Measurements from ENCODE around the gene SLC44A5.
"Not testable (repeated sequence)": the region's sequence is repeated elsewhere in the genome, so short reads cannot be mapped to it uniquely, and the experiment has no call there.

The SLC44A5 gene

GRCh38 chr1:75415187-75415586, 195.7 kb downstream of the SLC44A5 start:
- TF ChIP-seq CTCF (IDR thresholded peaks at IDR 0.05; ENCODE audit: low read depth, low read length) (no peak), EZH2phosphoT487 (IDR thresholded peaks at IDR 0.05; ENCODE audit: low read depth) (no peak)
- H2AFZ ChIP-seq (ENCODE audit: low read depth, low read length) = no peak overlapping the region
- no peak overlapping the region for H3K27ac ChIP-seq (ENCODE audit: low read length)
- no peak overlapping the region for H3K4me3 ChIP-seq (ENCODE audit: low read length)
- no peaks in the 10 kb centered on the region for H3K27me3 ChIP-seq (ENCODE audit: low read depth, low read length)
- H3K4me2 ChIP-seq (ENCODE audit: low read length) = no peak overlapping the region
- no peak overlapping the region for H3K9ac ChIP-seq (ENCODE audit: low read length)
- H3K9me3 ChIP-seq (ENCODE audit: insufficient read depth, low read length) = no peaks in the 10 kb centered on the region
- H3K4me1 ChIP-seq (ENCODE audit: low read length) = no peaks in the 10 kb centered on the region
- no peaks in the 10 kb centered on the region for H3K36me3 ChIP-seq (replicated peaks; ENCODE audit: low read depth, low read length)
- no peaks in the 10 kb centered on the region for H4K20me1 ChIP-seq (ENCODE audit: insufficient read depth, low read length)
- no peaks in the 10 kb centered on the region for H3K79me2 ChIP-seq (ENCODE audit: low read length)

DNA sequence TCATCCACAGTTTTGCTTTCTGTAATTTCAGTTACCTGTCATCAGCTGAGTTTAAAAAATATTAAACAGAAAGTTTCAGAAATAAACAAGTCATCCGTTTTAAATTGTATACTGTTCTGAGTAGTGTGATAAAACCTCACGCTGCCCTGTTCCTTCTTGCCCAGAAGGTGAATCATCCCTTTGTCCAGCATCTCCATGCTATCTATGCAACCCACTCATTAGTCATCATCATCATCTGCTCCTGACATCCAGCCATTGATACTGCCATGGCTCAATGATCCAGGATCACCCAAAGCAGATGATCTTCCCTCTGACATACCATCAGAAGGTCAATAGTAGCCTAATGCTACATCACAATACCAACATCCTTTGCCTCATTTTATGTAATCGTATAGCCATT, 198.3 kb downstream of the SLC44A5 start:
- Histone ChIP-seq H3K27ac (ENCODE audit: low read length) (no peak overlapping the region), H3K4me3 (ENCODE audit: low read length) (no peak overlapping the region), H3K4me2 (ENCODE audit: low read length) (no peak overlapping the region), H3K9ac (ENCODE audit: low read length) (no peak overlapping the region), H3K9me3 (ENCODE audit: insufficient read depth, low read length) (no peaks in the 10 kb centered on the region), H3K4me1 (ENCODE audit: low read length) (no peaks in the 10 kb centered on the region), H2AFZ (ENCODE audit: low read depth, low read length) (no peak overlapping the region), H3K36me3 (replicated peaks; ENCODE audit: low read depth, low read length) (no peaks in the 10 kb centered on the region), H4K20me1 (ENCODE audit: insufficient read depth, low read length) (no peaks in the 10 kb centered on the region), H3K27me3 (ENCODE audit: low read depth, low read length) (no peaks in the 10 kb centered on the region), H3K79me2 (ENCODE audit: low read length) (no peaks in the 10 kb centered on the region)
- TF ChIP-seq CTCF (IDR thresholded peaks at IDR 0.05; ENCODE audit: low read depth, low read length) (no peak), EZH2phosphoT487 (IDR thresholded peaks at IDR 0.05; ENCODE audit: low read depth) (no peak)

DNA sequence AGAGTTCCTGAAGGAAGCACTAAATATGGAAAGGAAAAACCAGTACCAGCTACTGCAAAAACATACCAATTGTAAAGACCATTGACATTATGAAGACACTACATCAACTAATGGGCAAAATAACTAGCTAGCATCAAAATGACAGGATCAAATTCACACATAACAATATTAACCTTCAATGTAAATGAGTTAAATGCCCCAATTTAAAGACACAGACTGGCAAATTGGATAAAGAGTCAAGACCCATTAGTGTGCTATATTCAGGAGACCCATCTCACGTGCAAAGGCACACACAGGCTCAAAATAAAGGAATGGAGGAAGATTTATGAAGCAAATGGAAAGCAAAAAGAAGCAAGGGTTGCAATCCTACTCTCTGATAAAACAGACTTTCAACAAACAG, 206.2 kb downstream of the SLC44A5 start:
- H3K9me3 ChIP-seq (ENCODE audit: insufficient read depth, low read length); H3K27ac ChIP-seq (ENCODE audit: low read length); H3K79me2 ChIP-seq (ENCODE audit: low read length); H3K36me3 ChIP-seq (replicated peaks; ENCODE audit: low read depth, low read length); H2AFZ ChIP-seq (ENCODE audit: low read depth, low read length); H3K4me2 ChIP-seq (ENCODE audit: low read length); H3K27me3 ChIP-seq (ENCODE audit: low read depth, low read length); H4K20me1 ChIP-seq (ENCODE audit: insufficient read depth, low read length); H3K4me3 ChIP-seq (ENCODE audit: low read length); H3K9ac ChIP-seq (ENCODE audit: low read length); H3K4me1 ChIP-seq (ENCODE audit: low read length): not testable (repeated sequence)

DNA sequence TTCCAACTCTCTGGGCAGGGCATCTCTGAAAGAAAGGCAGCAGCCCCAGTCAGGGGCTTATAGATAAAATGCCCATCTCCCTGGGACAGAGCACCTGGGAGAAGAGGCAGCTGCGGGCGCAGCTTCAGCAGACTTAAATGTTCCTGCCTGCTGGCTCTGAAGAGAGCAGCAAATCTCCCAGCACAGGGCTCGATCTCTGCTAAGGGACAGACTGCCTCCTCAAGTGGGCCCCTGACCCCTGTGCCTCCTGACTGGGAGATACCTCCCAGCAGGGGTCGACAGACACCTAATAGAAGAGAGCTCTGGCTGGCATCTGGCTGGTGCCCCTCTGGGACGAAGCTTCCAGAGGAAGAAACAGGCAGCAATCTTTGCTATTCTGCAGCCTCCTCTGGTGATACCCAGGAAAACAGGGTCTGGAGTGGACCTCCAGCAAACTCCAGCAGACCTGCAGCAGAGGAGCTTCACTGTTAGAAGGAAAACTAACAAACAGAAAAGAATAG, 207.7 kb downstream of the SLC44A5 start:
- H4K20me1 ChIP-seq (ENCODE audit: insufficient read depth, low read length); H3K4me1 ChIP-seq (ENCODE audit: low read length); H3K9me3 ChIP-seq (ENCODE audit: insufficient read depth, low read length); H3K27ac ChIP-seq (ENCODE audit: low read length); H3K4me3 ChIP-seq (ENCODE audit: low read length); H2AFZ ChIP-seq (ENCODE audit: low read depth, low read length); H3K4me2 ChIP-seq (ENCODE audit: low read length); H3K36me3 ChIP-seq (replicated peaks; ENCODE audit: low read depth, low read length); H3K79me2 ChIP-seq (ENCODE audit: low read length); H3K9ac ChIP-seq (ENCODE audit: low read length); H3K27me3 ChIP-seq (ENCODE audit: low read depth, low read length): not testable (repeated sequence)

DNA sequence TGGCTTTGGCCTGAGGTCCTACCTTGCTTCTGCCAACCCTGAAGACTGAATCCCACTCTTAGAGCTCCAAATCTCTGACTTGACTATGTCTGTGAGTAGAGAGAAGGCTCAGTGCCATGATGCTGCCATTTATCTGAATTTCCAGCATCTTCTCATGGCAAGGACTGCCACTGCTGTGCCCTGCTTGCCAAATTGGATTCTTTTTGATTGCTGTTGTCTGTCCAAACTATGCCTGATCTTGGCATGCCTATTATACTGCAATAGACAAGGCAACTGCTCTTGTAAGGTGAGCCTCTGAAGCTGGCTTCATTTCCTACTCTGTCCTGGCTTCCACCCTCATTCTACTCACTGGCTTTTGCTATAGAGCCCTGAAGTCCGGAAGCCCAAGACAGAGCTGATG, 210.2 kb downstream of the SLC44A5 start:
- Histone ChIP-seq H3K4me1 (ENCODE audit: low read length) (peaks cover 6% of the 10 kb centered on the region; the same call in 1 of the 2 replicates), H3K36me3 (replicated peaks; ENCODE audit: low read depth, low read length) (no peaks in the 10 kb centered on the region), H3K79me2 (ENCODE audit: low read length) (no peaks in the 10 kb centered on the region), H3K27ac (ENCODE audit: low read length) (no peak overlapping the region), H3K9ac (ENCODE audit: low read length) (no peak overlapping the region), H3K4me2 (ENCODE audit: low read length) (no peak overlapping the region), H3K4me3 (ENCODE audit: low read length) (no peak overlapping the region), H3K27me3 (ENCODE audit: low read depth, low read length) (no peaks in the 10 kb centered on the region), H3K9me3 (ENCODE audit: insufficient read depth, low read length) (no peaks in the 10 kb centered on the region), H2AFZ (ENCODE audit: low read depth, low read length) (no peak overlapping the region), H4K20me1 (ENCODE audit: insufficient read depth, low read length) (no peaks in the 10 kb centered on the region)
- no peak for TF ChIP-seq CTCF (IDR thresholded peaks at IDR 0.05; ENCODE audit: low read depth, low read length)
- no peak for TF ChIP-seq EZH2phosphoT487 (IDR thresholded peaks at IDR 0.05; ENCODE audit: low read depth)
